Activated T-helper 17 cell treated with anti-CD3 and anti-CD28 coated beads, Interleukin-2, amount 50 U/mL, for 72 hours (primary cell): Measurements from ENCODE around the gene MOCOS. TPM values are rescaled to one million over a fixed set of nuclear protein-coding genes. Genes with fewer than 3 reads are reported as not detected.

ENCODE experiments used
- ATAC-seq: fragments of 150-1000 bp; cut with Tn5 transposase; replicated peaks from 2 replicates; pipeline ENCODE4 v1.10.0; 2021; ENCODE audit warnings: mild to moderate bottlenecking, moderate library complexity
- H3K27ac Mint-ChIP-seq: one replicate; pipeline ENCODE4 v1.8.0; 2022; ENCODE audit warnings: mixed read lengths
- H3K27me3 Mint-ChIP-seq: one replicate; pipeline ENCODE4 v1.8.0; 2022; ENCODE audit warnings: mixed read lengths
- H3K36me3 Mint-ChIP-seq: one replicate; pipeline ENCODE4 v1.8.0; 2022; ENCODE audit warnings: low read depth, mild to moderate bottlenecking, mixed read lengths
- H3K4me1 Mint-ChIP-seq: one replicate; pipeline ENCODE4 v1.8.0; 2022; ENCODE audit warnings: mixed read lengths
- H3K4me3 Mint-ChIP-seq: one replicate; pipeline ENCODE4 v1.8.0; 2022; ENCODE audit warnings: mild to moderate bottlenecking, mixed read lengths
- H3K9me3 Mint-ChIP-seq: one replicate; pipeline ENCODE4 v1.8.0; 2022; ENCODE audit warnings: mixed read lengths
- total RNA-seq, 2 donors: library from RNA; stranded (reverse); gene quantifications; one replicate each; pipeline ENCODE4 v1.2.3, GENCODE V29; 2022

Gene MOCOS
- total RNA-seq, 2 donors from 2014 or later: 0.19 TPM

GRCh38 chr18:36255072-36255698, 67.9 kb downstream of the MOCOS start:
- Mint-ChIP-seq H3K27ac (no peak overlapping the region), H3K4me1 (no peaks in the 10 kb centered on the region), H3K36me3 (no peaks in the 10 kb centered on the region), H3K27me3 (peaks cover 20% of the 10 kb centered on the region), H3K9me3 (no peaks in the 10 kb centered on the region), H3K4me3 (no peak overlapping the region)
- ATAC-seq: no peak

GRCh38 chr18:36256094-36256493, 68.8 kb downstream of the MOCOS start:
- no peak for ATAC-seq
- Mint-ChIP-seq H3K27me3 (peaks cover 18% of the 10 kb centered on the region), H3K4me1 (no peaks in the 10 kb centered on the region), H3K27ac (no peak overlapping the region), H3K4me3 (no peak overlapping the region), H3K36me3 (no peaks in the 10 kb centered on the region), H3K9me3 (no peaks in the 10 kb centered on the region)

DNA sequence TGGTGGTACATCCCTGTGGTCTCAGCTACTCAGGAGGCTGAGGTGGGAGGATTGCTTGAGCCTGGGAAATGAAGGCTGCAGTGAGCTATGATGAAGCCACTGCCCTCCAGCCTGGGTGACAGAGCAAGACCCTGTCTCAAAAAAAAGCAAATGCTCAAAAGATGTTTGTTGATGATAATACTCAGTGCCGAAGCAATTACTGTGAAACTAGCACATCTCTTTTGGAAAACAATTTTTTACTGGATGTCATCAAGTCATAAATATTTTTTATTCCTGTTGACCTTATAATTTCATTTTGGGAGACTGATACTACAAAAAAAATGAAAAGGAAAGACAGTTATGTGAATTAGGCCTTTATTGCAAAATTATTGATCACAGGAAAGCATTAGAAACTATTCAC, 75.7 kb downstream of the MOCOS start:
- H3K27ac Mint-ChIP-seq: no peak overlapping the region
- ATAC-seq: no peak
- H3K9me3 Mint-ChIP-seq: no peaks in the 10 kb centered on the region
- no peaks in the 10 kb centered on the region for H3K4me1 Mint-ChIP-seq
- H3K4me3 Mint-ChIP-seq: no peak overlapping the region
- no peaks in the 10 kb centered on the region for H3K36me3 Mint-ChIP-seq
- H3K27me3 Mint-ChIP-seq: peaks cover 4% of the 10 kb centered on the region

DNA sequence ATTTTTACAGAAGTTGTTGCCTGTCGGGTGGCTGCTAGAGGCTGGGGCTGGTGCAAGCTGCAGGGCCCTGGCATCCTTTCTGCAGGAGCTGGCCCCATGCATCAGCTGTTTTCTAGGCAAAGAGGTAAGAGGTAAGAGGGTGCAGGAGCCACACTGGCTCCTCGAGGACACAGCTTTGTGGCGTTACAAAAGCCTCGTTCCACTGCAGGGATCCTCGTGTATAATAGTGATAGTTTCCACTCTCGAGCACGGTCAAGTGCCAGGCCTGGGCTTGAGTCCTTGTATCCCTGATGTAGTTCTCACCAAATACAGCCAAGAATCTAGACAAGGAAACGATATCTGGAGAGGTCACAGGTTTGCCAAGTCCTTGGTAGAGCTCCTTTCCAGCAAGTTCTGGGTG, 77.0 kb downstream of the MOCOS start:
- Mint-ChIP-seq H3K27ac (no peak overlapping the region), H3K4me1 (no peaks in the 10 kb centered on the region), H3K36me3 (no peaks in the 10 kb centered on the region), H3K9me3 (no peaks in the 10 kb centered on the region), H3K4me3 (no peak overlapping the region), H3K27me3 (peaks cover 4% of the 10 kb centered on the region)
- ATAC-seq: no peak

GRCh38 chr18:36265015-36265414, 77.7 kb downstream of the MOCOS start:
- no peaks in the 10 kb centered on the region for H3K36me3 Mint-ChIP-seq
- H3K4me3 Mint-ChIP-seq: no peak overlapping the region
- no peak for ATAC-seq
- no peak overlapping the region for H3K27ac Mint-ChIP-seq
- H3K9me3 Mint-ChIP-seq: no peaks in the 10 kb centered on the region
- H3K27me3 Mint-ChIP-seq: peaks cover 4% of the 10 kb centered on the region
- H3K4me1 Mint-ChIP-seq: no peaks in the 10 kb centered on the region

GRCh38 chr18:36269157-36269556, 81.9 kb downstream of the MOCOS start:
- no peak for ATAC-seq
- Mint-ChIP-seq H3K36me3 (no peaks in the 10 kb centered on the region), H3K27ac (no peak overlapping the region), H3K4me1 (no peaks in the 10 kb centered on the region), H3K27me3 (no peaks in the 10 kb centered on the region), H3K4me3 (no peak overlapping the region), H3K9me3 (no peaks in the 10 kb centered on the region)

DNA sequence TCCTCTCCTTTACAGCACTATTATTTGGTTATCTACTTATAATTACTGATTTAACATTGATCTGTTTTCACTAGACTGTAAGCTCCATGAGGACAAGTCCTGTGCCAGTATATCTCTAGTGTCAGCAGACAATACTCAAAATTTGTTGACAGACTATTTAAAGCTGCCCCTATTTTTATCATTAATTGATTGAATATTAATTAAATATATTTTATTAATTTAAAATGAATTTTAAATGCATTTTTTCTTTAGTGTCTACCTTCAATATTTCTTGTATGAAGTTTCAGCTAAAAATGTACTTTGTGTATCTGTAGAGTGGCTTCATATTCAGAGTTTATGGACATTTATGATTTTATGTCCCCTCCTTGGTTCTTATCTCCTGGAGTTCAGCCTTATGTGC, 83.9 kb downstream of the MOCOS start:
- no peaks in the 10 kb centered on the region for H3K9me3 Mint-ChIP-seq
- no peak overlapping the region for H3K27ac Mint-ChIP-seq
- H3K36me3 Mint-ChIP-seq: no peaks in the 10 kb centered on the region
- H3K27me3 Mint-ChIP-seq: peaks cover 4% of the 10 kb centered on the region
- no peaks in the 10 kb centered on the region for H3K4me1 Mint-ChIP-seq
- ATAC-seq: no peak
- H3K4me3 Mint-ChIP-seq: no peak overlapping the region

DNA sequence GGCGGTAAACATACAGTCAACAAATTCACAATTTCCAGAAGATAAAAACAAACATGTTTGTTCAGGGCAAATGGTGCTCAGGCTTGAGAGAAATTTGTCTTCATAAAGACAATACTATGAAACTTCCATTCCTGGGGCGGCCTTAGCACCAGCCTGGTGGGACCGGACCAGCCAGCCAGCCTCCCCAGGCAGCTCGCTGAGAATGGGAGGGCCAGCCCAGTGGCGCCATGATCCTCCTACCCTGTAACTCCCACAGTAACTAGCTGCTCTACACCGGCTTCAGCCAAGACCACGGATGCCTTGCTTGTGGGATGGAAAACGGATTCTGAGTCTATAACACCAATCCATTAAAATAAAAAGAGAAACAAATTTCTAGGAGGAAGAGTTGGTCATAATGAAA, 86.0 kb downstream of the MOCOS start:
- no peak overlapping the region for H3K27ac Mint-ChIP-seq
- ATAC-seq: no peak
- H3K4me3 Mint-ChIP-seq: no peak overlapping the region
- H3K36me3 Mint-ChIP-seq: no peaks in the 10 kb centered on the region
- no peaks in the 10 kb centered on the region for H3K4me1 Mint-ChIP-seq
- H3K27me3 Mint-ChIP-seq: peaks cover 13% of the 10 kb centered on the region
- H3K9me3 Mint-ChIP-seq: no peaks in the 10 kb centered on the region

- H3K4me1 Mint-ChIP-seq: no peaks in the 10 kb centered on the region
- H3K9me3 Mint-ChIP-seq: no peaks in the 10 kb centered on the region
- H3K27ac Mint-ChIP-seq: no peak overlapping the region
- H3K27me3 Mint-ChIP-seq: peaks cover 16% of the 10 kb centered on the region
- no peak overlapping the region for H3K4me3 Mint-ChIP-seq
- ATAC-seq: no peak
- H3K36me3 Mint-ChIP-seq: no peaks in the 10 kb centered on the region
These were observed 86.9 kb downstream of the MOCOS start for GRCh38 chr18:36274083-36274715.

DNA sequence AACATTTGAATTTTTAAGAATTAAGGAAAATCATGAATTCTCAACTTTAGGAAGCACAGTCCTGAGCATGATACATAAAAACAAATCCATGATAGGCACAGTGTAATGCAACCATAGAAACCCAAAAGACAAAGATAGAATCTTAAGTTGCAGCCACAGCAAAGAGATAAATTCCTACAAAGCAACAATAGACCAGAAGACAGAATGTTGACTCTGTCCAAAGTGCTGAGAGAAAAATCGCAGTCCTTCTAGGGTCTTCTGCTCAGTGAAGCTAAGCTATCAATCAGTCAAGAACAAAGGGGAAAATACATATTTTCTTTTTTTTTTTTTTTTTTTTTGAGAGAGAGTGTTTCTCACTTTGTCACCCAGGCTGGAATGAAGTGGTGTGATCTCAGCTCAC, 88.3 kb downstream of the MOCOS start:
- no peaks in the 10 kb centered on the region for H3K4me1 Mint-ChIP-seq
- no peaks in the 10 kb centered on the region for H3K9me3 Mint-ChIP-seq
- no peak for ATAC-seq
- no peak overlapping the region for H3K4me3 Mint-ChIP-seq
- H3K36me3 Mint-ChIP-seq: no peaks in the 10 kb centered on the region
- no peak overlapping the region for H3K27ac Mint-ChIP-seq
- peaks cover 25% of the 10 kb centered on the region for H3K27me3 Mint-ChIP-seq

DNA sequence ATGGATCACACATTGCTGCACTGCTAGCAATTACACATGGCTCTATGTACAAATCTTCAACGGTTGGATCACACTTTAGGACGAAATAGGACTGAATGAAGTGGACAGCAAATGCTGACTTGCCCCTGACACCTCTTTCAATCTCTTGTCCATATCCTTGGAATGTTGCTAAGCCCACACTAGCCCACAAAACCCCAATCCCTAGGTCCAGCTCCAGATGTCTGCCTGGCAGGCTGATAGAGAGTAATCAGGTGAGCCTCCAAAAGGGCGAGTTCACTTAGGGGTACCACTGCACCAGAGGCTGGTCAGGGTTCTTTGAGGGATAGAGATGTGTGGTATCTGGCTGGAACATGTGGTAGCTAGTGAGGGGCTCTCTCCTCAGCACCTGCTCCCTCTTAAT, 91.7 kb downstream of the MOCOS start:
- Mint-ChIP-seq H3K4me1 (no peaks in the 10 kb centered on the region), H3K27ac (no peak overlapping the region), H3K4me3 (no peak overlapping the region), H3K36me3 (no peaks in the 10 kb centered on the region), H3K9me3 (no peaks in the 10 kb centered on the region), H3K27me3 (peaks cover 38% of the 10 kb centered on the region)
- no peak for ATAC-seq

GRCh38 chr18:36281936-36282335, 94.6 kb downstream of the MOCOS start:
- ATAC-seq: no peak
- no peaks in the 10 kb centered on the region for H3K9me3 Mint-ChIP-seq
- H3K4me3 Mint-ChIP-seq: no peak overlapping the region
- no peak overlapping the region for H3K27ac Mint-ChIP-seq
- H3K4me1 Mint-ChIP-seq: peaks cover 4% of the 10 kb centered on the region
- H3K36me3 Mint-ChIP-seq: no peaks in the 10 kb centered on the region
- peaks cover 34% of the 10 kb centered on the region for H3K27me3 Mint-ChIP-seq

DNA sequence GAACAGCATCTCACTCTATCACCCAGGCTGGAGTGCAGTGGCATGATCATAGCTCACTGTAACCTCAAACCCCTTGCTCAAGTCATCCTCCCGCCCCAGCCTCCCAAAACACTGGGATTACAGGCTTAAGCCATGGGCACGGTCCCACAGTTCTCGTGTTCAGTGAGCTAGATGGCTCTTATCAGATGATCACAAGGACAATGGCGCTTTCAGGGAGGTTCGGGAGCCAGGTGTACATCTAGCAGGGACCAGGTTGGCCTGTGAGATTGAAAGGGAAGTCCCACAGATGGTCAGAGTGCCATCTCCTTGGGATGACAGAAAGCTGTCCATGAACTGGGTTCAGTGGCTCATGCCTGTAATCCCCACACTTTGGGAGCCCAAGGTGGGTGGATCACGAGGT, 96.2 kb downstream of the MOCOS start:
- peaks cover 4% of the 10 kb centered on the region for H3K4me1 Mint-ChIP-seq

DNA sequence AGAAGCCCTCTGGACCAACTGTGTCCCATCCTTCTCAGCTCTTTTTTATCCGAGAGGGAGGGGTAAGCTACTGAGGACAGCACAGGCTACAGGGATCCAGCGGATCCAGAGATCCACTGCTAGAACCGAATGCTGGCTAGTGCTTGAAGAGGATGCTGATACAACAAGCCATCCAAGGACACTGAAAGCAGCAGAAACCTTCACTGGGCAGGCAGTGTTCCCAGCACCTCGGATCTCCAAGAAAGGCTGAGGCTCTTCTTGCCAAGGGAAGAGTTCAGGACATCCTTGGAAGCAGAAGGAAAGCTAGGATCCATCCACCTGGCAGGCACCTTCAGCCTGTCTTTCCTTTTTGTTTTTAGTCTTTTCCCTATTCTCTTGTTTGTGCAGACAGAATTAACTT, 97.0 kb downstream of the MOCOS start:
- H3K27ac Mint-ChIP-seq: no peak overlapping the region
- peaks cover 4% of the 10 kb centered on the region for H3K4me1 Mint-ChIP-seq
- peaks cover 36% of the 10 kb centered on the region for H3K27me3 Mint-ChIP-seq
- no peak overlapping the region for H3K4me3 Mint-ChIP-seq
- no peak for ATAC-seq
- no peaks in the 10 kb centered on the region for H3K36me3 Mint-ChIP-seq
- peaks cover 5% of the 10 kb centered on the region for H3K9me3 Mint-ChIP-seq

More for the DNA sequence above, 96.2 kb downstream of the MOCOS start:
- peaks cover 2% of the 10 kb centered on the region for H3K9me3 Mint-ChIP-seq
- no peak for ATAC-seq
- H3K27ac Mint-ChIP-seq: no peak overlapping the region
- H3K27me3 Mint-ChIP-seq: peaks cover 33% of the 10 kb centered on the region
- H3K36me3 Mint-ChIP-seq: no peaks in the 10 kb centered on the region
- no peak overlapping the region for H3K4me3 Mint-ChIP-seq

DNA sequence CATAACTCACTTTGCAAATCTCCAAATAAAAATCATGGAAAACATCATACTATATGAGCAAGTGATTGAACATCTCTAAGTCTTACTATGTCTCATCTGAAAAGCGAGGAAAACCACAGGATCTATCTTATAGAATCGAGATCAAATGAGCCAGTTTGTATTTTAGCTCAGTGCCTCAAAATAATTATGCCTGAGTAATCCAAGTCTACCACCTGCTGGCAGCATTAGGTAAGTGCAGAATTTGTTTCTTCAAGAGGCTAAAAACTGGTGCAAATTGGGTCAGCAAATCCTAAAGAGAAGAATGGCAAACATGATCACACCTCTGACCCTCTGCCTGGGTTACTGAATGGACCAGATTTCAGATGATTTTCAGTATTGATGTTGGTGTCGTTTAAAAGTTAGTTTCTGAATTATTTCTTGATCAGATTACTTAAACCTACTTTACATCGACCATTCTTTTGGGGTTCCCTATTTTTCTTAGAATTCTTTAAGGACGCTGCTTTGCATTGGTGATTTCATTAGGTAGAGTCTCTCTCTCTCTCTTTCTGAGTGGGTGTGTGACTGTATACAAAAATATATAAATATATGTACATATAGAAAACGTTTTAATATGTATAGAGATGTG, 97.5 kb downstream of the MOCOS start:
- Mint-ChIP-seq H3K4me3 (no peak overlapping the region), H3K27ac (no peak overlapping the region), H3K36me3 (no peaks in the 10 kb centered on the region), H3K9me3 (peaks cover 5% of the 10 kb centered on the region), H3K4me1 (peaks cover 4% of the 10 kb centered on the region), H3K27me3 (peaks cover 37% of the 10 kb centered on the region)
- ATAC-seq: no peak
